ENCODE data around the gene HOXB1. TPM values are rescaled to one million over a fixed set of nuclear protein-coding genes. Genes with fewer than 3 reads are reported as not detected.

The HOXB1 gene
- polyA plus RNA-seq, 1 of the 3 experiments (the other 2 are of a cell fraction): not detected

- CTCF ChIA-PET: interaction anchor here (0.6 to 1.1 kb wide), 3 partner anchors 9 to 63 kb away, joined by 3 read pairs; partner anchors contain the start of gene HOXB5
- POLR2A ChIA-PET: no interaction called here
- H3K4me1 ChIP-seq (ENCODE audit: control insufficient read depth in 1 of 2, insufficient read depth in 2 of 2, low read depth in 1 of 2, low read length in 1 of 2): no peaks in the 10 kb centered on the region
- no peak for DNase-seq
- H3K9me3 ChIP-seq: no peaks in the 10 kb centered on the region
- H3K9ac ChIP-seq: no peak overlapping the region
- H3K4me2 ChIP-seq: no peak overlapping the region
- H2AFZ ChIP-seq (ENCODE audit: low read depth): no peak overlapping the region
- no peaks in the 10 kb centered on the region for H3F3A ChIP-seq (replicated peaks; ENCODE audit: insufficient read depth)
- no peaks in the 10 kb centered on the region for H4K20me1 ChIP-seq (ENCODE audit: insufficient read depth)
- no peaks in the 10 kb centered on the region for H3K36me3 ChIP-seq (replicated peaks in 1 of 2; ENCODE audit: control insufficient read depth in 1 of 2, insufficient read depth in 2 of 2, low read length in 1 of 2)
- no peak overlapping the region for H3K4me3 ChIP-seq (ENCODE audit: low read depth in 2 of 2, low read length in 1 of 2)
- no peaks in the 10 kb centered on the region for H3K9me2 ChIP-seq
- TF ChIP-seq FOXM1 (IDR thresholded peaks at IDR 0.05; ENCODE audit: low read depth) (no peak), GATA2 (CRISPR knock-in tag; IDR thresholded peaks at IDR 0.05) (no peak), ELF1 (IDR thresholded peaks at IDR 0.05) (no peak), MEF2A (IDR thresholded peaks at IDR 0.05; ENCODE audit: borderline replicate concordance, low read depth) (no peak)
- H3K27me3 ChIP-seq (ENCODE audit: insufficient read depth): peaks cover 97% of the 10 kb centered on the region
- no peaks in the 10 kb centered on the region for H3K79me2 ChIP-seq (ENCODE audit: insufficient read depth)
- no peak overlapping the region for H3K27ac ChIP-seq (ENCODE audit: low read depth in 2 of 2, low read length in 1 of 2)
- WGBS (ENCODE audit: low lambda C conversion rate): 35% methylated on average over 30 of the region's 37 CpGs
These were observed 464 bp downstream of the HOXB1 start for GRCh38 chr17:48530208-48530886.

GRCh38 chr17:48529683-48530009 lies 1.2 kb downstream of the HOXB1 start:
- Histone ChIP-seq H3K36me3 (replicated peaks in 1 of 2; ENCODE audit: control insufficient read depth in 1 of 2, insufficient read depth in 2 of 2, low read length in 1 of 2) (no peaks in the 10 kb centered on the region), H3K27ac (ENCODE audit: low read depth in 2 of 2, low read length in 1 of 2) (no peak overlapping the region), H4K20me1 (ENCODE audit: insufficient read depth) (no peaks in the 10 kb centered on the region), H3K4me2 (no peak overlapping the region), H3K79me2 (ENCODE audit: insufficient read depth) (no peaks in the 10 kb centered on the region), H3K9me2 (no peaks in the 10 kb centered on the region), H3K9ac (no peak overlapping the region), H3K27me3 (ENCODE audit: insufficient read depth) (peaks cover 97% of the 10 kb centered on the region), H3K4me3 (ENCODE audit: low read depth in 2 of 2, low read length in 1 of 2) (no peak overlapping the region), H2AFZ (ENCODE audit: low read depth) (no peak overlapping the region), H3K4me1 (ENCODE audit: control insufficient read depth in 1 of 2, insufficient read depth in 2 of 2, low read depth in 1 of 2, low read length in 1 of 2) (no peaks in the 10 kb centered on the region), H3K9me3 (no peaks in the 10 kb centered on the region), H3F3A (replicated peaks; ENCODE audit: insufficient read depth) (no peaks in the 10 kb centered on the region)
- POLR2A ChIA-PET: no interaction called here
- CTCF ChIA-PET: no interaction called here
- TF ChIP-seq NFIC (IDR thresholded peaks at IDR 0.05; ENCODE audit: borderline replicate concordance): no peak
- TF ChIP-seq RFX5 (IDR thresholded peaks at IDR 0.05; ENCODE audit: low read length): no peak
- TF ChIP-seq FOXJ3 (CRISPR knock-in tag; IDR thresholded peaks at IDR 0.05): no peak
- no peak for TF ChIP-seq RCOR1 (IDR thresholded peaks at IDR 0.05; ENCODE audit: low read length)
- WGBS (ENCODE audit: low lambda C conversion rate): 41% methylated on average over 11 of the region's 11 CpGs
- no peak for DNase-seq

GRCh38 chr17:48528936-48529682 lies 1.7 kb downstream of the HOXB1 start:
- Histone ChIP-seq H3K4me1 (ENCODE audit: control insufficient read depth in 1 of 2, insufficient read depth in 2 of 2, low read depth in 1 of 2, low read length in 1 of 2) (no peaks in the 10 kb centered on the region), H3K36me3 (replicated peaks in 1 of 2; ENCODE audit: control insufficient read depth in 1 of 2, insufficient read depth in 2 of 2, low read length in 1 of 2) (no peaks in the 10 kb centered on the region), H3K27me3 (ENCODE audit: insufficient read depth) (peaks cover 97% of the 10 kb centered on the region), H3K9ac (no peak overlapping the region), H3F3A (replicated peaks; ENCODE audit: insufficient read depth) (no peaks in the 10 kb centered on the region), H3K27ac (ENCODE audit: low read depth in 2 of 2, low read length in 1 of 2) (no peak overlapping the region), H3K79me2 (ENCODE audit: insufficient read depth) (no peaks in the 10 kb centered on the region), H2AFZ (ENCODE audit: low read depth) (no peak overlapping the region), H3K4me2 (no peak overlapping the region), H3K9me2 (no peaks in the 10 kb centered on the region), H3K4me3 (ENCODE audit: low read depth in 2 of 2, low read length in 1 of 2) (no peak overlapping the region), H3K9me3 (no peaks in the 10 kb centered on the region), H4K20me1 (ENCODE audit: insufficient read depth) (no peaks in the 10 kb centered on the region)
- WGBS (ENCODE audit: low lambda C conversion rate): 43% methylated on average over 11 of the region's 11 CpGs
- TF ChIP-seq MEF2A (IDR thresholded peaks at IDR 0.05; ENCODE audit: borderline replicate concordance, low read depth): no peak
- TF ChIP-seq FOSL2 (IDR thresholded peaks at IDR 0.05; ENCODE audit: borderline replicate concordance, low read depth): no peak
- no peak for TF ChIP-seq RCOR1 (IDR thresholded peaks at IDR 0.05; ENCODE audit: low read length)
- no peak for TF ChIP-seq USF2 (IDR thresholded peaks at IDR 0.05; ENCODE audit: borderline replicate concordance, low read depth, low read length)
- ChIA-PET CTCF (interaction anchor here (1.0 to 1.4 kb wide), 2 partner anchors 12 to 59 kb away, joined by 3 to 4 read pairs; no protein-coding TSS in a partner anchor), POLR2A (no interaction called here)
- no peak for DNase-seq

Measured in SK-N-SH (cell line).